Activated naive CD8-positive, alpha-beta T cell (primary cell): ENCODE data around the gene BRAT1.

Experiments used
- H3K27ac Mint-ChIP-seq: one replicate; pipeline ENCODE4 v1.8.0; 2021; ENCODE audit warnings: mixed read lengths
- H3K27me3 Mint-ChIP-seq: one replicate; pipeline ENCODE4 v1.8.0; 2021; ENCODE audit warnings: mixed read lengths
- H3K36me3 Mint-ChIP-seq: one replicate; pipeline ENCODE4 v1.8.0; 2021; ENCODE audit warnings: mixed read lengths
- H3K4me1 Mint-ChIP-seq: one replicate; pipeline ENCODE4 v1.8.0; 2021; ENCODE audit warnings: low read depth, mixed read lengths
- H3K4me3 Mint-ChIP-seq: one replicate; pipeline ENCODE4 v1.8.0; 2021; ENCODE audit warnings: mild to moderate bottlenecking, mixed read lengths
- H3K9me3 Mint-ChIP-seq: one replicate; pipeline ENCODE4 v1.8.0; 2021; ENCODE audit warnings: low read depth, mixed read lengths

Gene BRAT1

GRCh38 chr7:2498708-2499107, 56.6 kb downstream of the BRAT1 start:
- no peaks in the 10 kb centered on the region for H3K9me3 Mint-ChIP-seq
- H3K4me1 Mint-ChIP-seq: no peaks in the 10 kb centered on the region
- no peak overlapping the region for H3K27ac Mint-ChIP-seq
- no peaks in the 10 kb centered on the region for H3K27me3 Mint-ChIP-seq
- no peak overlapping the region for H3K4me3 Mint-ChIP-seq
- no peaks in the 10 kb centered on the region for H3K36me3 Mint-ChIP-seq

- no peak overlapping the region for H3K4me3 Mint-ChIP-seq
- no peaks in the 10 kb centered on the region for H3K27me3 Mint-ChIP-seq
- no peaks in the 10 kb centered on the region for H3K36me3 Mint-ChIP-seq
- H3K27ac Mint-ChIP-seq: no peak overlapping the region
- no peaks in the 10 kb centered on the region for H3K4me1 Mint-ChIP-seq
- H3K9me3 Mint-ChIP-seq: no peaks in the 10 kb centered on the region
Observed at GRCh38 chr7:2497500-2498336, 57.6 kb downstream of the BRAT1 start.

GRCh38 chr7:2497065-2497464, 58.3 kb downstream of the BRAT1 start:
- H3K4me3 Mint-ChIP-seq: no peak overlapping the region
- H3K27me3 Mint-ChIP-seq: no peaks in the 10 kb centered on the region
- no peaks in the 10 kb centered on the region for H3K36me3 Mint-ChIP-seq
- H3K9me3 Mint-ChIP-seq: no peaks in the 10 kb centered on the region
- no peaks in the 10 kb centered on the region for H3K4me1 Mint-ChIP-seq
- H3K27ac Mint-ChIP-seq: no peak overlapping the region

DNA sequence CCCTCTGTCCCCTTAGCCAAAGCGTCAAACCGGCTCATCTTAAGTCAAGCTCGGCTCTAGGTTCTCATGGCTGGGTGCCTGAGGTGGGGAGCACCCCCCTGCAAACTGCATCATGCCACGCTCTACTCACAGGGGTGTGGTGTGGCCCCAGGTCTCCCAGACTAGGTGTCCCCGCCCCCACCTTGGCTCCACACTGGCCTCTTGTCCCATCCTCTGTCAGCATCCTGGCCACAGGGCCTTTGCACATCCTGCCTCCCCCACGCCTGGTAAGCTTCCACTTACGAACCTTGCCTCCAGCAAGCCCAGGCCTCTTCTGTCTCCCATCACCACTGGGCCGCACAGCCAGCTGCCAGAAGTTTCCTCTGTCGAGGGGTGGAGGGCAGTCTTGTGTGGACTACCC, 58.9 kb downstream of the BRAT1 start:
- H3K27ac Mint-ChIP-seq: no peak overlapping the region
- no peaks in the 10 kb centered on the region for H3K36me3 Mint-ChIP-seq
- H3K4me3 Mint-ChIP-seq: no peak overlapping the region
- H3K4me1 Mint-ChIP-seq: no peaks in the 10 kb centered on the region
- H3K9me3 Mint-ChIP-seq: no peaks in the 10 kb centered on the region
- H3K27me3 Mint-ChIP-seq: no peaks in the 10 kb centered on the region

- Mint-ChIP-seq H3K9me3 (no peaks in the 10 kb centered on the region), H3K27ac (no peak overlapping the region), H3K27me3 (no peaks in the 10 kb centered on the region), H3K36me3 (no peaks in the 10 kb centered on the region), H3K4me1 (no peaks in the 10 kb centered on the region), H3K4me3 (no peak overlapping the region)
Observed at GRCh38 chr7:2495418-2496299, 59.7 kb downstream of the BRAT1 start.

DNA sequence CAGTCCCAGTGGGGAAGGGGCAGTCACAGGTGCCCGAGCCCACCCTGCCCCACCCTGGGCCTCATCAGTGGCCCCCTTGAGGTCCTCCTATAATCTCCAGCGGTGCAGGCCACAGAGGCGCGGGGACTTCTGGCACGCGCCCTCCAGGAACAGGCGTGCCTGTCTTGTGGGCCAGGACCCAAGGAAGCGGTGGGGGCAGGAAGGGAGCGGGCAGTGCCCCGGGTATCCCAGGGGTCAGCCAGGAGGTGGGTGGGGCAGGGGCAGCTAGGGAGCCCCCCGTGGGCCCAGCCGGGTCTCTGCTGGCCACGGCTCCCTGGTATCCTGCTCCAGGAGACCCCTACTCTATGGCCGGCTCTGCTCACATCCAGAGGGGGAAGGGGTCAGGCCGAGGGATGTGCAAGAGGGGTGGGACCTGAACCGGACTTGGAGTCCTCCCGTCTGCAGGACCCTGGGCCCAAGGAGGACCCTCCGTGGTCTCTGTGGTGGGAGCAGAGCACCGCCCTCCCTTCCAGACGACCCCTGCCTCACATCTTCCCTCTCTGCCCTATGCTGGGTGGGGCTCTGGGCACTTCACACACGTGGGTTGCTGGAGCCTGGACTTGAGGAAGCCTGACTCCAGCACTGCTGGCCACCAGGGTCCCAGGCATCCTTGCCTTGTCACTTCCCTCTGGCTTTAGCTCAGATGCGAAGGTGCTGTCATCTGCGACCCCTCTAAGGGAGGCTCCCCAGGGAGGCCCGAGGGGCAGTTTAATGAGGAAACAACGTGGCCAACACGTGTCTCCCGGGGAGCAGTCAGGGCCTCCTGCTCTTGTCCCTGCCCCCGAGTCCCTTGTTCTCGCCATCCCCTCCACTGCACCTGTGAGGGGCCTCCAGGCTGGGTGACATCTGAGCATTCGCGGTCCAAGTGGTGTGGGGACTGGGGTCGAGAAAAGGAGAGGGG, 60.9 kb downstream of the BRAT1 start:
- Mint-ChIP-seq H3K9me3 (no peaks in the 10 kb centered on the region), H3K4me3 (no peak overlapping the region), H3K27ac (no peak overlapping the region), H3K36me3 (no peaks in the 10 kb centered on the region), H3K4me1 (no peaks in the 10 kb centered on the region), H3K27me3 (no peaks in the 10 kb centered on the region)

DNA sequence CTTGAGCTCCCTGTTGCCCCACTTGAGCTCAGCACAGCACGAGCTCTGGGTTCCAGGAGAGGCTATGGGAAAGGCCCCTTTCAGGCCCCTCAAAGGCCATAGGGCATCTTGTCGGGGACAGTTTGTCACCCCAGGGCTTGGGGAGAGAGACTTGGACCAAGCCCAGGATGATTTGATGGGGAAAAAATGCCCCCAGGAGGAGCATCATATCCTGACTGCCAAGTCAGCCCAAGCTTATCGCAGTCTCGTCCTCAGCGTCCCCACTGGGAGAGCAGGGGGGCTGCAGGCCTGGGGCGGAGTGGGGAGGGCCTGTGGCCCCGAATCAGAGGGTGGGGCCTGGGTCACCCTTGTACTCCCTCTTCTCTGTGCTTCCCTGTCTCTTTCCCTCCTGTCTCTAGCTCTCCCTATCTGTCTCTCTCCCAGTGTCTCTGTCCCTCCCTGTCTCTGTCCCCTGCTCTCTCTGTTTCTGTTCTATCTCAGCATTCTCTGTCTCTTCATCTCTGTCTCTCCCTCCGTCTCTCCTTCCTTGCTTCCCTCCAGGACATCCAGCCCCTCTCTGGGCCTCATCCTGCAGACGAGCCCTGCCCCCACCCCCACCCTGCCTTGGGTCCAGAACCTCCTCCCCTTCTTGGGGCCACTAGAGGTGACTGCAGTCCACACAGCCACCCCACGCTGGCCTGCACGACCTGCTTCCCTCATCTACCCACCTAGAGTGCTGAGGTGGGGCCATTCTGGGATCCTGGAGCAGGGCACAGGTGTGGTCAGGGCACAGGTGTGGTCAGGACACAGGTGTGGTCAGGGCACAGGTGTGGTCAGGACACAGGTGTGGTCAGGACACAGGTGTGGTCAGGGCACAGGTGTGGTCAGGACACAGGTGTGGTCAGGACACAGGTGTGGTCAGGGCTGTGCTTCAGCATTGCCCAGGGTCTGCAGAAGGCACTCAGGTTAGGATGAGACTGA, 61.8 kb downstream of the BRAT1 start:
- Mint-ChIP-seq H3K9me3 (no peaks in the 10 kb centered on the region), H3K27ac (no peak overlapping the region), H3K36me3 (no peaks in the 10 kb centered on the region), H3K4me1 (no peaks in the 10 kb centered on the region), H3K4me3 (no peak overlapping the region), H3K27me3 (no peaks in the 10 kb centered on the region)

DNA sequence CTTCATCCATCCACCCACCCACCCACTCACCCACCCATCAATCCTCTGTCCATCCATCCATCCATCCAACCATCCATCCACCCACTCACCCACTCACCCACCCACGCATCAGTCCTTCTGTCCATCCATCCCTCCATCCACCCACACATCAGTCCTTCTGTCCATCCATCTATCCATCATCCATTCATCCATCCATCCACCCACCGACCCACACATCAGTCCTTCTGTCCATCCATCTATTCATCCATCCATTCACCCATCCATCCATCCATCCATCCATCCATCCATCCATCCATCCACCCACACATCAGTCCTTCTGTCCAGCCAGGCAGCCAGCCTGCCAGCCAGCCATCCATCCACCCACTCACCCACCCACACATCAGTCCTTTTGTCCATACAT, 63.3 kb downstream of the BRAT1 start:
- Mint-ChIP-seq H3K9me3 (no peaks in the 10 kb centered on the region), H3K4me1 (no peaks in the 10 kb centered on the region), H3K27ac (no peak overlapping the region), H3K27me3 (no peaks in the 10 kb centered on the region), H3K4me3 (no peak overlapping the region), H3K36me3 (no peaks in the 10 kb centered on the region)

DNA sequence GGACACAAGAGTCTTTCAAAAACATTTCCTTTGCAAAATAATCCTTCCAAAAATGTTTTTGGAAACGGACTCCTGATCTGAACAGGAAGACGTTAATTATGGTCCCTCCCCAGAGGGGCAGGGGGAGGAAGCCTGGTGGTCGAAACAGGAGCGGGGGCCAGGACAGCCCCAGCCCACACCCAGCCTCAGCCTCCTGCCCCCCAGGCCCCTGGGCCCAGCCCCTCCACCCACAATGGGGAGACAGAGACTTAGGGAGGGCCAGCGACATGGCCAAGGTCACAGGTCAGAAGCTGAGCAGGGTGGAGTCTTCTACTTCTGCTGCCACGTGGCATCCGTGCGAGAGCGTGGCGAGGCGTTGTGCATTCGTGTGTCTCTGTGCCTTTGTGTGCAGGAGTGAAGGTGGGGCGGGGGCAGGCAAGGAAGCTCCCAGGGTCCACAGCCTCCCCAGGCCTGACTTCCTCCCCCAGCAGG, 65.1 kb downstream of the BRAT1 start:
- H3K9me3 Mint-ChIP-seq: no peaks in the 10 kb centered on the region
- no peaks in the 10 kb centered on the region for H3K4me1 Mint-ChIP-seq
- H3K27me3 Mint-ChIP-seq: no peaks in the 10 kb centered on the region
- H3K27ac Mint-ChIP-seq: no peak overlapping the region
- no peaks in the 10 kb centered on the region for H3K36me3 Mint-ChIP-seq
- no peak overlapping the region for H3K4me3 Mint-ChIP-seq

DNA sequence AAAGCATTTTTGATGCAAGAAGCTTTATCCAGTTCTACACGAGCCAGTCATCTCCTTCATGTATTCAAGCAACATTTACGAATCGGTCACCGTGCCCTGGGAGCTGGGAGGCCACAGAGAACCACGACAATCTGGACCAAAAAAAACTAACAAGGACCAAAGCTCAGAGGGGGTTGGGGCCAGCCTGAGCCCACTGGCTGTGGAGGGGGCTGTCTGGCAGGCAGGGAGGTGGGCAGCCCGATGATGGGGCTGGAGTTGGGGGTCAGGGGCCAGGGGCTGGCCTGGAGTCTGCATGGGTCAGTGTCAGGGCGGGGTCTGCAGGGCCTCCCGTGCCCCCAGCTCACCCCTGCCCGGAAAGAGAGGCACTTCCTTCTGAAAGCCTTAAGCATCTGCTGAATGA, 66.6 kb downstream of the BRAT1 start:
- no peaks in the 10 kb centered on the region for H3K36me3 Mint-ChIP-seq
- no peak overlapping the region for H3K4me3 Mint-ChIP-seq
- H3K27ac Mint-ChIP-seq: no peak overlapping the region
- no peaks in the 10 kb centered on the region for H3K9me3 Mint-ChIP-seq
- H3K27me3 Mint-ChIP-seq: no peaks in the 10 kb centered on the region
- H3K4me1 Mint-ChIP-seq: no peaks in the 10 kb centered on the region

DNA sequence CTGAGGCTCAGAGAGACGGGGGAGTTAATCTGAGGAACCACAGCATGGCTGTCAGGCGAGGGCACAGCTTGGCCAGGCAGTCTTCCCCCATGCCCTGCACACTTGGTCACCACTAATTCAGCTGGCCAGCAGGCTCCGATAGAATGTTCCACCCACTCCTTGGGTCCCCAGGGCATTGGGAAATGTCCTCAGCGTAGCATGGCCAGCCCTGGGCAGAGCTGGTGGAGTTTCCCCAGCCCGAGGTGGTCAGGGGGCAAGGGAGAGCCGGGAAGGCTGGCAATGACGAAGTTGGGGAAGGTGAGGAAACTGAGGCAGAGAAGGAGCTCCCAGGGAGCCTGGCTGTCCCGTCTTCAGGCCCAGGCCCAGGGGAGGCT, 67.1 kb downstream of the BRAT1 start:
- no peaks in the 10 kb centered on the region for H3K9me3 Mint-ChIP-seq
- no peaks in the 10 kb centered on the region for H3K36me3 Mint-ChIP-seq
- no peaks in the 10 kb centered on the region for H3K4me1 Mint-ChIP-seq
- no peak overlapping the region for H3K4me3 Mint-ChIP-seq
- H3K27me3 Mint-ChIP-seq: no peaks in the 10 kb centered on the region
- no peak overlapping the region for H3K27ac Mint-ChIP-seq
